NOMO-1 (cell line): ENCODE data around the gene CYP3A7.
"Not testable (repeated sequence)": the region's sequence is repeated elsewhere in the genome, so short reads cannot be mapped to it uniquely, and the experiment has no call there.

Experiments
- DNase-seq, 2 experiments: peaks; one replicate each; lab custom pipeline; 2025; ENCODE audit not compliant: unreplicated experiment in 2 of 2; lab: John Stamatoyannopoulos, UW

The CYP3A7 gene

DNA sequence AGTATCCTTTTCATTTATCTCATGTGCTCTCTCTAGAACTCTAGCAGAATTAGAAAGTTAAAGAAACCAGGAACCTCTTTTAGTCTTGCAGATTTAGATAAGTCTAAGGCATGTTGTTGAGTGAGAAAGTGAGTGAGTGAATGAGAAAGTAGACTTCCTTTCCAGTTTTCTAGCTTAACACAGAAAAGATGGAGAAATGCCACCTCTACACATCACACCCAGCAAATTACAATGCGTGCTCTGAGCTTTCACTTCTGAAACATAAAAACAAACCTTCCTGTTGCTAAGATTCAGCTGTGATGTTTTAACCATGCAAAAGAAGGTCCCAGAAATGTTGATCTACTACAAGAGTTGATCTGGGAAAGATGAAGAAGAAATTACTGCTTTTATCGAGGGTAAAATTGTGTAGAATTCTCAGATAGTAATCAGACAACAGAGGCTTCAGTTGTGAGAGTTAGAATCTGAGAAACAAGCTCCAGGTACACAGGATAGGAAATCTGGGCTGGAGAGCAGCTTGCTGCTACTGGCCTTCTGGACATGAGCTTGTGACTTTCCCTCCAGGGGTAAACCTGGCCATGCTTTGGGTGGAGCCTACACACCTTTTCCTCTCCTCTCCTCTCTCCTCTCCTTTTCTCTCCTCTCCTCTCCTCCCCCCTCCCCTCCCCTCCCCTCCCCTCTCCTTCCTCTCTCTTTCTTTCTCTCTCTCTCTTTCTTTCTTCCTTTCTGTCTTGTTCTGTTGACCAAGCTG is 59.8 kb downstream of the CYP3A7 start:
- no peak for DNase-seq

DNA sequence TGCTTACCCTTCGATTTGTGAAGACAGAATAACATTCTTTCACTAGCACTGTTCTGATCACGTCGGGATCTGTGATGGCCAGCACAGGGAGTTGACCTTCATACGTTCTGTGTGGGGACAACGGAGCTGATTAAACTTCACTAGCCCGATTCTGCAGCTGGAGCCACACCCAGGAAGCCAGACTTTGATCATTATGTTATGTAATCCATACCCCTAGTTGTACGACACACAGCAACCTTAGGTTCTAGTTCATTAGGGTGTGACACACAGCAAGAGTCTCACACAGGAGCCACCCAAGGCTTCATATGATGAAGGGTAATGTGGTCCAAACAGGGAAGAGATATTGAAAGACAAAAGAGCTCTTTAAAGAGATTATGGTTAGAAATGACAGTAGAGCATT is 62.4 kb downstream of the CYP3A7 start:
- no peak for DNase-seq

DNA sequence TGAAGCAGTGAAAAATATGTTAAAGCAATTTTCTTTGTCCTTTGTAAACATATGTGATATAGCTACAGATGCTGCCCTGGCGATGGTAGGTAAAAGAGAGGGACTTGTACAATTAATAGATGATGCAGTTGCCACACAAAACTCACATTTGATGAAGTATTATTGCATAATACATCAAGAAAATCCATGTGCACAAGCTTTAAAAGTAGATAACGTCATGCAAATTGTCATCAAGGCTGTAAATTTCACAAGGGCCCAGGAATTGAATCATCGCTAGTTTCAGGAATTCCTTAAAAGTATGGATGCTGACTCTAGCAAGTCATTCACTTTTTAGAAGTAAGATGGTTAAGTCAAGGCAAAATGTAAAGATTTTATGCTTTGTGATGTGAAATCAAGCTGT is 65.2 kb downstream of the CYP3A7 start:
- DNase-seq, result no peak

DNA sequence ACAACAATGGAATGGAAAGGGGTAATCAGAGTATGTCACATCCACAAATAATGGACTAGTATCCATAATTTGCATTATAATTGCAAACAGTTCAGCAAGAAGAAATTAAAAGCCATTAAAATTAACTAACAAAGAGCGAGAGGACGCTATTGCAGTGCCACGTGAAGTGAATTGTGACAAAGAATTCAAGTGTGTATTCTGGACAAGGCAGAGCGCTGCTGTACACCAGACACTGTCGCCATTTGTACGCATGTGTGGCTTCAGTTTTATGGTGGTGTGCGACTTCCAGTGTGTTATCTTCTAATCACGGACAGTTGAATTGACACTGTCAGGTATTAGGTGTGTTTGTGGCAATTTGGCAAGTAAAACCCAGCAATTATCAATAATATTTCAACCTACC is 66.5 kb downstream of the CYP3A7 start:
- no peak for DNase-seq

DNA sequence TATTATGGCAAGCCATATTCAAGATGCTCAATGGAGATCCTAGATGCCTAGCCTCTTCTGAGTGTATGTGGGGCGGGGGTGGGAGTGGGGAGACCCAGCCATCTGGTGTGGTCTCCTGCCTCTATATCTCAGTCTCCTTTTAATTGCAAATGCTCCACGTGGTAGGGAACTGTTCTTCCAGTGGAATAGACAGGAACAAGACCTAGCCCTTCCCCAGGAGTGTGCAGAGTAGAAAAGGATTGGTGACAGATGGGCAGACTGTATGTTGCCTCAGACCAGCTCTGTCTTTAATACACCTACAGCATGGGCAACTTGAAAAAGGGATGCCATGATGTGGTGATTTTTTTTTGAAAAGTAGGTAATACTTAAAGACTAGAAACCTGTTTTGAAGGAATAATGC is 67.8 kb downstream of the CYP3A7 start:
- no peak for DNase-seq

DNA sequence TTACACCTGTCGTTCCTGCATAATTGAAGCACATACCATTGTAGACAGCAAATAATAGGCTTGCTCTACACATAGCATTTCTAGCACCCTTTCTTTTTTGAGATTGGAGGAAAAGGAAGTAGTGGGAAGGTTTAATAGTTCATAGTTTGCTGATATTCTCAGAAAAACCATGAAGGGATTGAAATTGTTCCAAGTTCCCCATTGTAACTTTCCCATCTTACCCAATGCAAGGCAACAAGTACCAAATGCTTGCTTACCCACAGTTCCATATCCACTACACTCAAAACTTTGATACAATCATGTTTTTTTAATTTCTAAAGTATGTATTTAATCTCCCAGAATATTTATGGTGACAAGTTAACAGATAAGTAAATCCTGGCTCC is 69.0 kb downstream of the CYP3A7 start:
- no peak for DNase-seq

DNA sequence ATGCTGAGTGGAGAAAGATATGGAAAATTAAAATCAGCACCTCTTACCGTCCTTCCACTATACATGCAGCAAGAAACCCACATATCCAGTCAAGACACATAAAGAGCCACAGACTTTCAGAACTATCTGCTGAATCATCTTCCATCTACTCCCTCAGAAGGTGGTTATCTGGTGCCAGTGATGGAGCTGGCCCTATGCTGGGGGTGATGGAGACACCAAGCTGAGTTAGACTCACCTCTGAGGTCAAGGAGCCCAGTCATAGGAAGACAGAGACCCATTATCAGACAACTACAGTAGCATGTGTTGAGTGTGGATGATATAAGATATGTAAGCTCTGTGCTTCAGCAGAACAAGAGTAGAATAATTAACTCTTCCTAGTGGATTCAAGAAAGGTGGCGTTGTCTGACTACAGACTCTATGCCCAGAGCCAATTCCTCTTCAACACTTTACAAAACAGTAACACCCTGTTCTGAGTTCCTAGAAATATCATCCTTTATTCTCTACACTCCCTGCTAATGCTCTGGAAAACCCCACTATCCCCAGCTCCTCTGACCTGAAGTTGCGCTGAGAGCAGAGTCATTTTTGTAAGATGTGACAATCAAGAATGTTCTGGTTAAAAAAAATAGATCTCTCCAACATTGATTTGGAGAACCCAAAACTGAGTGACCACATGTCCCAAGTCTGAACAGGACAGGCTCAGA is 69.5 kb downstream of the CYP3A7 start:
- no peak for DNase-seq

DNA sequence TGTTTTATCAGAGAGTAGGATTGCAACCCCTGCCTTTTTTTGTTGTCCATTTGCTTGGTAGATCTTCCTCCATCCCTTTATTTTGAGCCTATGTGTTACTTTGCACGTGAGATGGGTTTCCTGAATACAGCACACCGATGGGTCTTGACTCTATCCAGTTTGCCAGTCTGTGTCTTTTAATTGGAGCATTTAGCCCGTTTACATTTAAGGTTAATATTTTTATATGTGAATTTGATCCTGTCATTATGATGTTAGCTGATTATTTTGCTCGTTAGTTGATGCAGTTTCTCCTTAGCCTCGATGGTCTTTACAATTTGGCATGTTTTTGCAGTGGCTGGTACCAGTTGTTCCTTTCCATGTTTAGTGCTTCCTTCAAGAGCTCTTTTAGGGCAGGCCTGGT is 77.1 kb downstream of the CYP3A7 start:
- not testable (repeated sequence) for DNase-seq
